ENCODE data around the gene ASIP. TPM values are rescaled to one million over a fixed set of nuclear protein-coding genes. Genes with fewer than 3 reads are reported as not detected.

ASIP gene
- total RNA-seq, 1 donor from 2014 or later = not detected

DNA sequence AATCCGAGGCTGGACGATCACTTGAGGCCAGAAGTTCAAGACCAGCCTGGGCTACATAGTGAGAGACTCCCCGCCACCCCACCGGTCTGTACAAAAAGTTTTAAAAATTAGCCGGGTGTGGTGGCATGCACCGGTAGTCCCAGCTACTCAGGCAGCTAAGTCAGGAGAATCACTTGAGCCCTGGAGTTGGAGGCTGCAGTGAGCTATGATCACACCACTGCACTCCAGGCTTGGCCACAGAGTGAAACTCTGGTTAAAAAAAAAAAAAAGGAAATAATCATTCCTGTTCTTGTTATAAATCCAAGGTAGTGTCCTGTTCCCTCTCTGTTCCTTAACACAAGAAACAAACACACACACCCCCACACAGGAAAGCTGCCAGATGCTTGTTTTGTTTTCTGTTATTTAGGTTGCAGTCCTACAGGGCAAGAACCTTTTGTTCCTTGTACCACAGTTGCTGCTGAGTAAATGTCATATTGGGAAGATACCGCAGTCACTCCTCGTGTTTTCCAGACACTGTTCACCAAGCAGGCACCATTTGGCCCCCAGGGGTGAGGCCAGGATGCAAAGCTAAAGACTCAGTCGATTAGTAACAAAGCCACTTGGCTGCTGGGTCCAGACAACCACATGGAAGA, 28.9 kb downstream of the ASIP start:
- Mint-ChIP-seq H3K4me1 (ENCODE audit: unreplicated experiment) (peaks cover 17% of the 10 kb centered on the region), H3K36me3 (ENCODE audit: low read depth, unreplicated experiment) (peaks cover 10% of the 10 kb centered on the region), H3K9me3 (ENCODE audit: unreplicated experiment) (no peaks in the 10 kb centered on the region), H3K4me3 (ENCODE audit: unreplicated experiment) (peak overlapping the region; percentile 11), H3K27me3 (ENCODE audit: unreplicated experiment) (peaks cover 8% of the 10 kb centered on the region), H3K27ac (ENCODE audit: unreplicated experiment) (peak overlapping the region; percentile 86)
- DNase-seq (ENCODE audit: low spot score) = peak; percentile 15
- TF ChIP-seq, protein P1, sequence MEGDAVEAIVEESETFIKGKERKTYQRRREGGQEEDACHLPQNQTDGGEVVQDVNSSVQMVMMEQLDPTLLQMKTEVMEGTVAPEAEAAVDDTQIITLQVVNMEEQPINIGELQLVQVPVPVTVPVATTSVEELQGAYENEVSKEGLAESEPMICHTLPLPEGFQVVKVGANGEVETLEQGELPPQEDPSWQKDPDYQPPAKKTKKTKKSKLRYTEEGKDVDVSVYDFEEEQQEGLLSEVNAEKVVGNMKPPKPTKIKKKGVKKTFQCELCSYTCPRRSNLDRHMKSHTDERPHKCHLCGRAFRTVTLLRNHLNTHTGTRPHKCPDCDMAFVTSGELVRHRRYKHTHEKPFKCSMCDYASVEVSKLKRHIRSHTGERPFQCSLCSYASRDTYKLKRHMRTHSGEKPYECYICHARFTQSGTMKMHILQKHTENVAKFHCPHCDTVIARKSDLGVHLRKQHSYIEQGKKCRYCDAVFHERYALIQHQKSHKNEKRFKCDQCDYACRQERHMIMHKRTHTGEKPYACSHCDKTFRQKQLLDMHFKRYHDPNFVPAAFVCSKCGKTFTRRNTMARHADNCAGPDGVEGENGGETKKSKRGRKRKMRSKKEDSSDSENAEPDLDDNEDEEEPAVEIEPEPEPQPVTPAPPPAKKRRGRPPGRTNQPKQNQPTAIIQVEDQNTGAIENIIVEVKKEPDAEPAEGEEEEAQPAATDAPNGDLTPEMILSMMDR (IDR thresholded peaks at IDR 0.05; ENCODE audit: unreplicated experiment) = no peak

- no peaks in the 10 kb centered on the region for H3K9me3 Mint-ChIP-seq (ENCODE audit: unreplicated experiment)
- H3K4me3 Mint-ChIP-seq (ENCODE audit: unreplicated experiment) = no peak overlapping the region
- TF ChIP-seq, protein P1 (IDR thresholded peaks at IDR 0.05; ENCODE audit: unreplicated experiment) = no peak
- H3K27ac Mint-ChIP-seq (ENCODE audit: unreplicated experiment) = no peak overlapping the region
- H3K36me3 Mint-ChIP-seq (ENCODE audit: low read depth, unreplicated experiment) = peaks cover 14% of the 10 kb centered on the region
- no peak for DNase-seq (ENCODE audit: low spot score)
- peaks cover 8% of the 10 kb centered on the region for H3K27me3 Mint-ChIP-seq (ENCODE audit: unreplicated experiment)
- peaks cover 23% of the 10 kb centered on the region for H3K4me1 Mint-ChIP-seq (ENCODE audit: unreplicated experiment)
These were observed 30.7 kb downstream of the ASIP start for GRCh38 chr20:34271956-34272355.

DNA sequence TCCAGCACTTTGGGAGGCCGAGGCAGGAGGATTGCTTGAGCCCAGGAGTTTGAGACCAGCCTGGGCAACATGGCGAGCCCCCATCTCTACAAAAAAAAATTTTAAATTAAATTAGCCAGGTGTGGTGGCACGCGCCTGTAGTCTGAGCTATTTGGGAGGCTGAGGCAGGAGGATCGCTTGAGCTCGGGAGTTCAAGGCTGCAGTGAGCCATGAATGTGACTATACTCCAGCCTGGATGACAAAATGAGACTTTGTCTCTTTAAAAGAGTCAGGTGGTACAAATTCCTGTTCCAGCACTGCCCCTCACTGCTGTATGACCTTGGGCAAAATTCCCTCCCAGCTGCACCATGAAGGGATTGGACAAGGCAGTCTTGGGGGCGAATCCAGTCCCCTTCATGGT, 33.5 kb downstream of the ASIP start:
- Mint-ChIP-seq H3K36me3 (ENCODE audit: low read depth, unreplicated experiment) (peaks cover 22% of the 10 kb centered on the region), H3K4me3 (ENCODE audit: unreplicated experiment) (no peak overlapping the region), H3K9me3 (ENCODE audit: unreplicated experiment) (no peaks in the 10 kb centered on the region), H3K4me1 (ENCODE audit: unreplicated experiment) (peaks cover 28% of the 10 kb centered on the region), H3K27me3 (ENCODE audit: unreplicated experiment) (peaks cover 7% of the 10 kb centered on the region), H3K27ac (ENCODE audit: unreplicated experiment) (no peak overlapping the region)
- no peak for DNase-seq (ENCODE audit: low spot score)
- TF ChIP-seq, protein P1 (IDR thresholded peaks at IDR 0.05; ENCODE audit: unreplicated experiment) = no peak

DNA sequence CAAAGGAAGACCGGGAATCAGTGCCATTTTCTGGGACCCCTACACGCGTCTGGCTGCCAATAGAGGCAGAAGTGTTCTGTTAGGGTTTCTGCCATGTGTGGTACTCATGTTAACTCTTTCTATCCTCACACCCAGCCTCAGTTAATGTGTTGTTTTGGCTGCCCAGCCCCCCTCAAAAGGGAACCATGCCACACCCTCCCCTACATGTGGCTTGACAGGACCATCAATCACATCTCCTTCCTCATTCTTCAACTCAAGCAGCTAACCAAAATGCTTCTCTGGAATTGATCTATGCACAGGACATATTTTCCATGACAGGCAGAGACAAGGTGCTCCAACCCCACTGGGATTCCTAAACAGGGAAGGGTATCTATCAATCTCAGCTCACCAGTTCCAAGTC, 40.0 kb downstream of the ASIP start:
- Mint-ChIP-seq H3K36me3 (ENCODE audit: low read depth, unreplicated experiment) (peaks cover 29% of the 10 kb centered on the region), H3K4me1 (ENCODE audit: unreplicated experiment) (peaks cover 12% of the 10 kb centered on the region), H3K27ac (ENCODE audit: unreplicated experiment) (no peak overlapping the region), H3K4me3 (ENCODE audit: unreplicated experiment) (no peak overlapping the region), H3K9me3 (ENCODE audit: unreplicated experiment) (no peaks in the 10 kb centered on the region), H3K27me3 (ENCODE audit: unreplicated experiment) (peaks cover 5% of the 10 kb centered on the region)
- TF ChIP-seq, protein P1 (IDR thresholded peaks at IDR 0.05; ENCODE audit: unreplicated experiment) = no peak
- DNase-seq (ENCODE audit: low spot score) = no peak

DNA sequence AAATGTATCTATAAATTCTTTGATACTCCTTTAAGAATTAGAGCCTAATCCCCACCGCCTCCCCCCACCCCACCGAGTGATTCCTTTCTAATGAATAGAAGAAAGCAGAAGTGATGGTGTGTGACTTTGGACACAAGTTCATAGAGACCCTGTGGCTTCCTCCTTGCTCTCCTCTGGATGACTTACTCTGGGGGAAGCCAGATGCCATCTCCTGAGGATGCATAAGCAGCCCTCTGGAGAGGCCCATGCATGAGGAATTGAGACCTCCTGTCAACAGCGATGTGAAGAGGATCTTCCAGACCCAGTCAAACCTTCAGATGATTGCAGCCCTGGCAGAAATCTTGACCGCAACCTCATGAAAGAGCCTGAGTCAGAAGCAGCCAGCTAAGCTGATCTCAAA, 40.8 kb downstream of the ASIP start:
- H3K36me3 Mint-ChIP-seq (ENCODE audit: low read depth, unreplicated experiment) = peaks cover 35% of the 10 kb centered on the region

More for the DNA sequence above, 40.8 kb downstream of the ASIP start:
- no peak for DNase-seq (ENCODE audit: low spot score)
- Mint-ChIP-seq H3K27ac (ENCODE audit: unreplicated experiment) (no peak overlapping the region), H3K9me3 (ENCODE audit: unreplicated experiment) (no peaks in the 10 kb centered on the region), H3K4me3 (ENCODE audit: unreplicated experiment) (no peak overlapping the region), H3K4me1 (ENCODE audit: unreplicated experiment) (peaks cover 12% of the 10 kb centered on the region), H3K27me3 (ENCODE audit: unreplicated experiment) (peaks cover 7% of the 10 kb centered on the region)
- TF ChIP-seq, protein P1 (IDR thresholded peaks at IDR 0.05; ENCODE audit: unreplicated experiment) = no peak
